AG10803 (cell line): Measurements from ENCODE around the gene MBL2.

Source experiments
- DNase-seq: peaks from one replicate; pipeline ENCODE4 v3.0.0; 2010; ENCODE audit warnings: low read depth
- H3K4me3 ChIP-seq: 2 replicates; pipeline ENCODE4 v1.5.1; 2011; ENCODE audit warnings: mild to moderate bottlenecking, low read length, control low read depth
- CTCF ChIP-seq: conservative IDR thresholded peaks from 2 replicates; pipeline ENCODE4 v1.5.1; 2011; ENCODE audit warnings: mild to moderate bottlenecking, low read length, control low read depth, inconsistent platforms

MBL2 gene

DNA sequence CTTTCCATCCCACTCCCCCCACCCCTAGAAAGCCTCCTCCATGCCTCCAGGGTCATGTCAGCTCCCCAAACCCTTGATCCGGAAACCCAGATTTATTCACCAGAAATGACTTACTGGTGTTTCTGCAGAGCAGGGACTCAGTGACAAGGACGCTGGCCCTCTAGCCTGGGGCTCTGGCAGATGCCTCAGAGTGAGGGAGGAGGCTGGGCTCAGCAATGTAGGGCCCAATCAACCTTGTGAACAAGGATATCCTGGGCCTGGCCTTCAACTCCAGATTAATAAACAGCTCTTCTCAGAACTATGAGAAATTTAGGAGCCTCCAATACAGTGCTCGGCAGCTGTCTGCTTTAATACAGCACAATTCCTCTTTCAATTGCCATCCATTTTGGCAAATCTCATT is at the start of gene MBL2:
Gene MBL2 (minus strand): TSS at position 162 of the 400 bp plus-strand sequence. CDS start 1,149 bp downstream, outside the sequence.
- no peak for TF ChIP-seq CTCF
- H3K4me3 ChIP-seq = no peak within 1 kb of the TSS
- no peak for DNase-seq

DNA sequence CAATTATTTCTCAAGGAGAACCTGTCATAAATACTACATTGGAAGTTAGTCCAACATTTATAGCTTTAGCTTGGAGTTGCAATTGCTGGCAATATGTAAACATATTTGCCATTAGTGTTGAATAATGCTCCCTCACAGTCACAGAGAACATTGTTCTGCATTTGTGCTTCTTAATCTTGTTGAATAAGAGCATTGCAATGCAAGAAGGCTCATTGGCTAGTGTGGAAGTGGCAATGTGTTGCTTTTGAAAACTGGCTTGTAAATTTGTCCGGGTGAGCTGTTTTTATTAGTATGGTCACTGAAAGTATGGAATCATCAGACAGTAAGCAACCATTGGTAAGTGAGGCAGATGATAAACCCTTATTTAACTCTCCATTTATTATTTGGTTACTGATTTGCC is 47.7 kb upstream of the MBL2 start:
- TF ChIP-seq CTCF = no peak
- no peak overlapping the region for H3K4me3 ChIP-seq
- DNase-seq = no peak

- peak; percentile 46 for TF ChIP-seq CTCF
- no peak overlapping the region for H3K4me3 ChIP-seq
- peak; percentile 19 for DNase-seq
Observed at GRCh38 chr10:52818019-52818418, 45.4 kb upstream of the MBL2 start.

DNA sequence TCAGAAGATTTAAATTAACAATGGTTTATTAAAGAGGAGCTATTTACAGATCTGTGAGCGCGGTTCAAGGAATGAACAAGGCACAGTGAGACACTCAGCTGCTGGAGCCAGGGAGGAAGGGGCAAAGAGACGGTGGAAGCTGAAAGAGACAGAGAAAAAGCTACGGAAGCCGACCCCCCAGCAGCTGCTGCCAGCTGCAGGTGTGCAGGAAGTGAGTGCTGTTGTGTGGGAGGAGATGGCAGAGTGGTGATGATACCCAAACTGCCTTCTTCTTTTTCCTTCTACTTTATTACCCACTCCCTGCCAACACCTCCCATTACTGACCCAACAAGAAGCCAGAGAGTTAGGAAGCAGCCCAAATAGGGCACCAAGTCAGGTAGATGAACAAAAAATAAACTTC is 41.9 kb upstream of the MBL2 start:
- DNase-seq = no peak
- no peak for TF ChIP-seq CTCF
- H3K4me3 ChIP-seq = no peak overlapping the region

DNA sequence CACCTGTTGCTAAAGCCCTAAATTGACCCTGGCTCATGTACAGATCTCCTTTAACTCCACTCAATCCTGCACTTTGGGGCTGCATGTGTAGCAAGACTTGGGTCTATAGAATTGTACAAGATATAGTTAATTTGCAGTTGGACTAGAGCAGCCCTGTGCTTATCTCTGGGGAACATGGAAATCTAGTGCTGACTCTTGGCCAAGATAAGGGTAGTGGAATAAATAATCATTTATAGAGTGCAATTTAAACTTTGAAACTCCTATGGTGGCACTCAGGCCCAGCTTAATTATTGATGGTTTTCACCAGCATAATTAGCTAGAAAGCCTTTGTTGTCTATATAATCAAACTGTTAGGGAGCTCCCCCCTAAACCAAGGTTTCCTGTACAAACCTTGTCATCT is 39.2 kb upstream of the MBL2 start:
- H3K4me3 ChIP-seq = no peak overlapping the region
- DNase-seq = no peak
- no peak for TF ChIP-seq CTCF

GRCh38 chr10:52810761-52811160 is 38.2 kb upstream of the MBL2 start:
- no peak overlapping the region for H3K4me3 ChIP-seq
- no peak for TF ChIP-seq CTCF
- no peak for DNase-seq

DNA sequence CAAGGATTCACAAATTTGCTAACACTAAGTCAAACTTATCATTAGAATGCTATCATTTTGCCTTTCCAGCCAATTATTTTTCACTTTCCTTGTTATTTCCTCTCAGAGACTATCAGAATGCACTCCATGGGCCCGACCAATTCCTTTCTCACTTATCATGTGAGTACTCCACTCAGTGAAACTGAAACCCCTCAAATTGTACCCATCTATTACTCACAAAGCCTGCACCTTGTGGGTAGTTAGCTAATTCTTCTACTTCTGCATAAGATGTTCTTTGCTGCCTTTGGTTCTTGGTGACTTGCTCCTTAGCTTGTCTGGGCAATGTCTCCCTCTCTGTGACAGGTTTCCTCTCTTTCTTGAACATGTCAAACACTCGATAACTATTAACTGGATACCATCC is 35.2 kb upstream of the MBL2 start:
- no peak for DNase-seq
- H3K4me3 ChIP-seq = no peak overlapping the region
- TF ChIP-seq CTCF = no peak
